AG04450 (cell line): ENCODE data around the gene EMC9. TPM values are rescaled to one million over a fixed set of nuclear protein-coding genes. Genes with fewer than 3 reads are reported as not detected.
"Not testable (repeated sequence)": the region's sequence is repeated elsewhere in the genome, so short reads cannot be mapped to it uniquely, and the experiment has no call there.

ENCODE experiments used
- CTCF ChIA-PET: fragments of 300-600, 350-600 bp; formaldehyde crosslinking; extraction: SDS; loops from one replicate; lab custom pipeline; 2022; ENCODE audit warnings: antibody characterized with exemption, inconsistent platforms; lab: Charles Lee
- POLR2A ChIA-PET: fragments of 350-600 bp; formaldehyde crosslinking; extraction: SDS; loops from one replicate; lab custom pipeline; 2021; ENCODE audit warnings: antibody characterized with exemption, inconsistent platforms; lab: Yijun Ruan, JAX
- DNase-seq: peaks from one replicate; pipeline ENCODE4 v3.0.0-alpha.2; 2011; ENCODE audit warnings: low read depth, low spot score
- H3K27ac ChIP-seq: one replicate; pipeline ENCODE4 v1.5.1; 2012; ENCODE audit warnings: low read depth, low read length, control low read depth
- H3K27me3 ChIP-seq: one replicate; pipeline ENCODE4 v1.6.0; 2012; ENCODE audit warnings: low read length; ENCODE audit not compliant: control insufficient read depth, insufficient read depth
- H3K4me3 ChIP-seq: 2 replicates; pipeline ENCODE4 v1.5.1; 2011; ENCODE audit warnings: mild to moderate bottlenecking, low read depth, low read length, control low read depth
- H3K9me3 ChIP-seq: 2 replicates; pipeline ENCODE4 v1.5.1; 2012; ENCODE audit warnings: low read length; ENCODE audit not compliant: control insufficient read depth, insufficient read depth
- polyA plus RNA-seq: library from polyadenylated mRNA; depleted of rRNA; stranded (reverse); fragments of >200 nt; gene quantifications from 2 replicates; pipeline ENCODE4 v1.2.3, GENCODE V29; 2011
- TF ChIP-seq, protein P1 (sequence below): IDR thresholded peaks from 2 replicates; pipeline ENCODE4 v1.5.1; 2011; ENCODE audit warnings: low read depth, low read length, control low read depth, inconsistent platforms

EMC9 gene
- polyA plus RNA-seq, 1 experiment: 4.4 TPM

GRCh38 chr14:24110523-24110922 is 30.9 kb downstream of the EMC9 start:
- Histone ChIP-seq H3K4me3 (no peak overlapping the region), H3K27ac (no peak overlapping the region), H3K27me3 (no peaks in the 10 kb centered on the region), H3K9me3 (no peaks in the 10 kb centered on the region)
- POLR2A ChIA-PET: no interaction called here
- CTCF ChIA-PET: interaction anchor here (0.9 to 10.7 kb wide), 10 partner anchors 15 to 197 kb away, joined by 3 to 212 read pairs (median 7); partner anchors contain the start of genes CARMIL3, CIDEB, IRF9 and PCK2
- no peak for DNase-seq
- TF ChIP-seq, protein P1, sequence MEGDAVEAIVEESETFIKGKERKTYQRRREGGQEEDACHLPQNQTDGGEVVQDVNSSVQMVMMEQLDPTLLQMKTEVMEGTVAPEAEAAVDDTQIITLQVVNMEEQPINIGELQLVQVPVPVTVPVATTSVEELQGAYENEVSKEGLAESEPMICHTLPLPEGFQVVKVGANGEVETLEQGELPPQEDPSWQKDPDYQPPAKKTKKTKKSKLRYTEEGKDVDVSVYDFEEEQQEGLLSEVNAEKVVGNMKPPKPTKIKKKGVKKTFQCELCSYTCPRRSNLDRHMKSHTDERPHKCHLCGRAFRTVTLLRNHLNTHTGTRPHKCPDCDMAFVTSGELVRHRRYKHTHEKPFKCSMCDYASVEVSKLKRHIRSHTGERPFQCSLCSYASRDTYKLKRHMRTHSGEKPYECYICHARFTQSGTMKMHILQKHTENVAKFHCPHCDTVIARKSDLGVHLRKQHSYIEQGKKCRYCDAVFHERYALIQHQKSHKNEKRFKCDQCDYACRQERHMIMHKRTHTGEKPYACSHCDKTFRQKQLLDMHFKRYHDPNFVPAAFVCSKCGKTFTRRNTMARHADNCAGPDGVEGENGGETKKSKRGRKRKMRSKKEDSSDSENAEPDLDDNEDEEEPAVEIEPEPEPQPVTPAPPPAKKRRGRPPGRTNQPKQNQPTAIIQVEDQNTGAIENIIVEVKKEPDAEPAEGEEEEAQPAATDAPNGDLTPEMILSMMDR: no peak

DNA sequence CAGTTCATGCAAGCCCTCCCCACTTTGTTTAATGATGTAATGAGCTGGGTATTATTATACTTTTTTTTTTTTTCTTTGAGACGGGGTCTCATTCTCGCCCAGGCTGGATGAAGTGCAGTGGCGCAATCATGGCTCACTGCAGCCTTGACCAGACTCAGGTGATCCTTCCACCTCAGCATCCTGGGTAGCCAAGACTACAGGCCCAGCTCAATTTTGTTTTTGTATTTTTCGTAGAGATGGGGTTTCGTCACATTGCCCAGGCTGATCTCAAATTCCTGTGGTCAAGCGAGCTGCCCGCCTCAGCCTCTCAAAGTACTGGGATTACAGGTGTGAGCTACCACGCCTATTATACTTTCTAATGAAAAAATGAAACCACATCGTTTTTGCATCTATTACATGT is 31.3 kb downstream of the EMC9 start:
- H3K27ac ChIP-seq: no peak overlapping the region
- H3K4me3 ChIP-seq: no peak overlapping the region
- ChIA-PET CTCF (interaction anchor here (0.7 to 10.7 kb wide), 11 partner anchors 15 to 332 kb away, joined by 3 to 212 read pairs (median 5); partner anchors contain the start of genes CARMIL3, CIDEB, IRF9 and PCK2), POLR2A (interaction anchor here (0.7 to 2.0 kb wide), 3 partner anchors 16 to 85 kb away, joined by 3 to 6 read pairs (median 3); partner anchors contain the start of genes PCK2 and TM9SF1)
- no peak for DNase-seq
- H3K27me3 ChIP-seq: no peaks in the 10 kb centered on the region
- no peaks in the 10 kb centered on the region for H3K9me3 ChIP-seq
- TF ChIP-seq, protein P1: no peak

DNA sequence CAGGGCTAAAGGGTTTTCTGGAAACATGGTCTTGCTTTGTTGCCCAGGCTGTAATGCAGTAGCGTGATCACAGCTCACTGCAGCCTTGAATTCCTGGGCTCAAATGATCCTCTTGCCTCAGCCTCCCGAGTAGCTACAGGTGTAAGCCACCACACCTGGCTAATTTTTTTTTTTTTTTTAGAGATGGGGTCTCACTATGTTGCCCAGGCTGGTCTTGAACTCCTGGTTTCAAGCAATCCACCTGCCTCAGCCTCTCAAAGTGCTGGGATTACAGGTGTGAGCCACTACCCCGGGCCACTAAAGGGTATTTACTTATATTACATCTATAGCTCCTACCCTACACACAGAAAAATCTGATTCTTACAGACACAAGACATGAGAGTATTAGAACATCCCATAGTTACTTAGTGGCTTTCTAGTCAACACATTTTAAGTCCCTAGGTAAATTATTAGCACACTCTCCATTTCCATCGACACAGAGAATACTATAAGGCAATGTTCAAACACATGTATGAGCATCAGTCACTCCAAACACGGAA is 33.0 kb downstream of the EMC9 start:
- ChIA-PET POLR2A (interaction anchor here (1.1 to 2.0 kb wide), 4 partner anchors 13 to 50 kb away, joined by 3 to 9 read pairs (median 4); partner anchors contain the start of genes EMC9 and PCK2), CTCF (interaction anchor here (0.6 to 10.7 kb wide), 38 partner anchors 8 to 1169 kb away, joined by 3 to 212 read pairs (median 4); partner anchors contain the start of genes CARMIL3, CIDEB, DHRS4L2 and EMC9)
- Histone ChIP-seq H3K27me3 (no peaks in the 10 kb centered on the region), H3K9me3 (peaks cover 3% of the 10 kb centered on the region), H3K27ac (no peak overlapping the region), H3K4me3 (no peak overlapping the region)
- TF ChIP-seq, protein P1: no peak
- DNase-seq: no peak

GRCh38 chr14:24106672-24107271 is 34.6 kb downstream of the EMC9 start:
- peaks cover 4% of the 10 kb centered on the region for H3K9me3 ChIP-seq
- H3K4me3 ChIP-seq: no peak overlapping the region
- ChIA-PET CTCF (interaction anchor here (0.6 to 10.7 kb wide), 11 partner anchors 8 to 201 kb away, joined by 3 to 212 read pairs (median 4); partner anchors contain the start of genes CIDEB, DCAF11, EMC9 and IRF9), POLR2A (no interaction called here)
- DNase-seq: no peak
- no peaks in the 10 kb centered on the region for H3K27me3 ChIP-seq
- H3K27ac ChIP-seq: no peak overlapping the region
- TF ChIP-seq, protein P1: no peak

DNA sequence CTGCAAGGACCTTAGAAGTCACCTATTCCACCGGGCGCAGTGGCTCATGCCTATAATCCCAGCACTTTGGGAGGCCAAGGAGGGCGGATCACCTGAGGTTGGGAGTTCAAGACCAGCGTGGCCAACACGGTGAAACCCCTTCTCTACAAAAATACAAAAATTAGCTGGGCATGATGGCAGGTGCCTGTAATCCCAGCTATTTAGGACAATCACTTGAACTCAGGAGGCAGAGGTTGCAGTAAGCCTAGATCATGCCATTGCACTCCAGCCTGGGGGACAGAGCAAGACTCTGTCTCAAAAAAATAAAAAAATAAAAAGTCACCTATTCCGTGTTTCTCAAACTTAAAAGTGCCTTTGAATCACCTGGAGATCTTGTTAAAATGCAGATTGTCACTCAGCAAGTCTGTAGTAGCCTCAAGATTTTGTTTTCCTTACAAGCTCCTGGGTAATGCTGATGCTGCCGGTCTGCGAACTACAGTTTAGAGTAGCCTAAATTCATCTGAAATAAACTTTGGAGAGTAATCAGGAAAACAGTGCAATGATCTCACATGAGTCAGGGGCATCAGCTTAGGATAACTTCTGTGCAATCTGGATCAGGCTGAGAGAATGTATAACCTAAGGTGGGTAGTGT is 35.7 kb downstream of the EMC9 start:
- H3K27me3 ChIP-seq, DNase-seq, H3K27ac ChIP-seq, H3K9me3 ChIP-seq, H3K4me3 ChIP-seq: not testable (repeated sequence)
- ChIA-PET CTCF (interaction anchor here (1.2 to 10.7 kb wide), 4 partner anchors 9 to 48 kb away, joined by 4 to 212 read pairs (median 100); partner anchors contain the start of genes DCAF11, NRL and PCK2), POLR2A (interaction anchor here (1.0 to 1.2 kb wide), 2 partner anchors 9 to 10 kb away, joined by 3 read pairs; partner anchors contain the start of genes DCAF11 and NRL)
